Naive thymus-derived CD4-positive, alpha-beta T cell (primary cell): ENCODE results near the gene INPP5A. TPM values are rescaled to one million over a fixed set of nuclear protein-coding genes. Genes with fewer than 3 reads are reported as not detected.

ENCODE experiments used
- ATAC-seq: fragments of 150-1000 bp; cut with Tn5 transposase; 2 replicates; pipeline ENCODE4 v1.10.0; 2021; ENCODE audit warnings: mild to moderate bottlenecking, moderate library complexity
- CTCF ChIA-PET: fragments of 350-600 bp; sonication (Branson Sonifier 250); formaldehyde crosslinking; loops from one replicate; lab custom pipeline; 2021; ENCODE audit warnings: antibody characterized with exemption; lab: Charles Lee
- POLR2A ChIA-PET: fragments of 350-600 bp; sonication (Branson Sonifier 250); formaldehyde crosslinking; loops from one replicate; lab custom pipeline; 2021; ENCODE audit warnings: antibody characterized with exemption, inconsistent platforms; lab: Charles Lee
- DNase-seq, 9 donors: peaks; one replicate each; pipeline versions ENCODE4 v3.0.0 to v3.0.0-alpha.2; 2020 to 2022; ENCODE audit warnings: mixed read lengths in 1 of 9
- H3K27ac ChIP-seq: one replicate; pipeline ENCODE4 v1.7.0; 2013; ENCODE audit warnings: mild to moderate bottlenecking, low read depth, low read length, moderate library complexity
- H3K27me3 ChIP-seq, 2 donors: one replicate each; pipeline ENCODE4 v1.7.0; 2013; ENCODE audit warnings: low read length in 2 of 2, mild to moderate bottlenecking in 2 of 2, moderate library complexity in 2 of 2; ENCODE audit not compliant: control insufficient read depth in 2 of 2, insufficient read depth in 2 of 2
- H3K36me3 ChIP-seq, 3 experiments: 1 replicate in 2 of 3; 2 replicates in 1 of 3; pipeline ENCODE4 v1.7.0; 2013; ENCODE audit warnings: low read length in 3 of 3, mild to moderate bottlenecking in 3 of 3, moderate library complexity in 1 of 3; ENCODE audit not compliant: insufficient read depth in 3 of 3, control insufficient read depth in 2 of 3
- H3K4me1 ChIP-seq, 2 donors: one replicate each; pipeline ENCODE4 v1.7.0; 2013; ENCODE audit warnings: low read length in 2 of 2, mild to moderate bottlenecking in 2 of 2, moderate library complexity in 1 of 2; ENCODE audit not compliant: control insufficient read depth in 2 of 2, insufficient read depth in 2 of 2
- H3K4me3 ChIP-seq: 2 replicates; pipeline ENCODE4 v1.7.0; 2013; ENCODE audit warnings: mild to moderate bottlenecking, low read length
- H3K9me3 ChIP-seq, 3 experiments: 1 replicate in 2 of 3; 2 replicates in 1 of 3; pipeline ENCODE4 v1.7.0; 2013; ENCODE audit warnings: low read length in 3 of 3; ENCODE audit not compliant: control insufficient read depth in 2 of 3
- H3K27ac Mint-ChIP-seq, 9 donors: one replicate each; pipeline ENCODE4 v1.8.0; 2020 to 2022; ENCODE audit warnings: mixed read lengths in 9 of 9, mild to moderate bottlenecking in 8 of 9, moderate library complexity in 5 of 9, inconsistent platforms in 2 of 9
- H3K27me3 Mint-ChIP-seq, 5 donors: one replicate each; pipeline ENCODE4 v1.8.0; 2021 to 2022; ENCODE audit warnings: mixed read lengths in 5 of 5, mild to moderate bottlenecking in 1 of 5
- H3K36me3 Mint-ChIP-seq, 5 donors: one replicate each; pipeline ENCODE4 v1.8.0; 2020 to 2022; ENCODE audit warnings: mixed read lengths in 5 of 5, mild to moderate bottlenecking in 3 of 5, inconsistent platforms in 1 of 5
- H3K4me1 Mint-ChIP-seq, 7 donors: one replicate each; pipeline ENCODE4 v1.8.0; 2020 to 2022; ENCODE audit warnings: mixed read lengths in 7 of 7, mild to moderate bottlenecking in 3 of 7, inconsistent platforms in 1 of 7
- H3K4me3 Mint-ChIP-seq, 10 donors: one replicate each; pipeline ENCODE4 v1.8.0; 2020 to 2022; ENCODE audit warnings: mild to moderate bottlenecking in 10 of 10, mixed read lengths in 10 of 10, moderate library complexity in 6 of 10, inconsistent platforms in 2 of 10
- H3K9me3 Mint-ChIP-seq, 11 donors: one replicate each; pipeline ENCODE4 v1.8.0; 2020 to 2022; ENCODE audit warnings: mixed read lengths in 11 of 11, mild to moderate bottlenecking in 4 of 11, inconsistent platforms in 1 of 11, moderate library complexity in 1 of 11
- intact Hi-C, 2 donors: fragments of 100-400 bp; cut with micrococcal nuclease; formaldehyde crosslinking; loops; one replicate each; pipeline ENCODE4 v1.15.1; 2023
- polyA plus RNA-seq, 2 donors: library from polyadenylated mRNA; unstranded; fragments of 300-500 nt; fragmentation: Illumina TruSeq; gene quantifications; one replicate each; pipeline ENCODE4 v1.2.3, GENCODE V29; 2021
- total RNA-seq, 6 experiments: library from RNA in 5 of 6; stranded (reverse) in 5 of 6; gene quantifications; 1 replicate in 5 of 6; 2 replicates in 1 of 6; pipeline ENCODE4 v1.2.3 and lab custom pipeline; 2021 to 2026

INPP5A gene
- total and polyA plus RNA-seq, 7 experiments from 2014 or later, result 0.97 to 30.7 (median 25.0) TPM

DNA sequence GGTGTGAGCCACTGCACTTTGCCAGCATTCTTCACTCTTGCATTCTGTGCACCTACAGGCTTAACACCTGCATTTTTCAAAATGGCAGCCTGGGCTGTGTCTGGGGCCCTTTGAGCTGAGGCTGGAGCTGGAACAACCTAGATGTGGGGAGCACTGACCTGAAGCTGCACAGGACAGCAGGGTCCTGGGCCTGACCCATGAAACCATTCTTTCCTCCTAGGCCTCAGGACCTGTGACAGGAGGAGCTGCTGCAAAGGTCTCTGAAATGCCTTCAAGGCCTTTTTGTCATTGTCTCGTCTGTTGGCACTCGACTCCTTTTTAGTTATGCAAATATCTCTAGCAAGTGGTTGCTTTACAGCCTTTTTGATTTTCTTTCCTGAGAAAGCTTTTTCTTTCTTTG is 82.3 kb downstream of the INPP5A start:
- H3K27ac Mint-ChIP-seq, result peak overlapping the region in 1 of 9 donors; percentile 48
- H3K27me3 Mint-ChIP-seq, result peaks cover 0 to 13% (median 0%) of the 10 kb centered on the region in 5 donors
- peaks cover 10 to 50% (median 19%) of the 10 kb centered on the region in 11 donors for H3K9me3 Mint-ChIP-seq
- H3K27me3 ChIP-seq, result no peaks in the 10 kb centered on the region
- ChIA-PET POLR2A (no interaction called here), CTCF (no interaction called here)
- no peak overlapping the region for H3K27ac ChIP-seq
- H3K4me3 ChIP-seq, result no peak overlapping the region
- intact Hi-C loops, result no loop called here
- peaks cover 0 to 22% (median 4%) of the 10 kb centered on the region in 3 experiments for H3K9me3 ChIP-seq
- peaks cover 11 to 15% of the 10 kb centered on the region in 2 donors for H3K4me1 ChIP-seq
- H3K36me3 ChIP-seq, result peaks cover 0 to 14% (median 0%) of the 10 kb centered on the region in 3 experiments
- H3K4me3 Mint-ChIP-seq, result no peak overlapping the region
- ATAC-seq, result no peak
- peak in 1 of 9 donors; percentile 6 for DNase-seq
- peaks cover 23 to 49% (median 42%) of the 10 kb centered on the region in 5 donors for H3K36me3 Mint-ChIP-seq
- H3K4me1 Mint-ChIP-seq, result peaks cover 14 to 30% (median 23%) of the 10 kb centered on the region in 7 donors

GRCh38 chr10:132624061-132624846 is 86.7 kb downstream of the INPP5A start:
- ATAC-seq, result no peak
- Mint-ChIP-seq H3K4me1 (peaks cover 5 to 50% (median 39%) of the 10 kb centered on the region in 7 donors), H3K9me3 (peaks cover 4 to 25% (median 13%) of the 10 kb centered on the region in 11 donors), H3K36me3 (peaks cover 5 to 16% (median 14%) of the 10 kb centered on the region in 5 donors), H3K27me3 (peaks cover 0 to 7% (median 0%) of the 10 kb centered on the region in 5 donors), H3K27ac (peak overlapping the region in 1 of 9 donors; percentile 62), H3K4me3 (no peak overlapping the region)
- Histone ChIP-seq H3K4me3 (no peak overlapping the region), H3K27ac (no peak overlapping the region), H3K27me3 (no peaks in the 10 kb centered on the region), H3K36me3 (no peaks in the 10 kb centered on the region), H3K4me1 (peaks cover 0 to 7% of the 10 kb centered on the region in 2 donors), H3K9me3 (peaks cover 0 to 11% (median 4%) of the 10 kb centered on the region in 3 experiments)
- POLR2A ChIA-PET, result no interaction called here
- intact Hi-C loops, result no loop called here
- CTCF ChIA-PET, result interaction anchor here (0.7 kb wide), 1 partner anchor 92 kb away, joined by 4 read pairs; no protein-coding TSS in a partner anchor
- no peak for DNase-seq

- peaks cover 0 to 7% of the 10 kb centered on the region in 2 donors for H3K4me1 ChIP-seq
- Mint-ChIP-seq H3K36me3 (peaks cover 5 to 15% (median 12%) of the 10 kb centered on the region in 5 donors), H3K4me1 (peaks cover 11 to 57% (median 46%) of the 10 kb centered on the region in 7 donors), H3K9me3 (peaks cover 4 to 21% (median 13%) of the 10 kb centered on the region in 11 donors), H3K27me3 (peaks cover 0 to 7% (median 0%) of the 10 kb centered on the region in 5 donors), H3K4me3 (no peak overlapping the region), H3K27ac (peak overlapping the region in 3 of 9 donors; percentile 54)
- intact Hi-C loops, result no loop called here
- no peak overlapping the region for H3K27ac ChIP-seq
- H3K27me3 ChIP-seq, result no peaks in the 10 kb centered on the region
- ChIA-PET POLR2A (no interaction called here), CTCF (no interaction called here)
- ATAC-seq (no peak), DNase-seq (no peak)
- H3K4me3 ChIP-seq, result no peak overlapping the region
- peaks cover 0 to 4% (median 2%) of the 10 kb centered on the region in 3 experiments for H3K9me3 ChIP-seq
- H3K36me3 ChIP-seq, result no peaks in the 10 kb centered on the region
Measured at GRCh38 chr10:132624847-132625471, 87.4 kb downstream of the INPP5A start.

DNA sequence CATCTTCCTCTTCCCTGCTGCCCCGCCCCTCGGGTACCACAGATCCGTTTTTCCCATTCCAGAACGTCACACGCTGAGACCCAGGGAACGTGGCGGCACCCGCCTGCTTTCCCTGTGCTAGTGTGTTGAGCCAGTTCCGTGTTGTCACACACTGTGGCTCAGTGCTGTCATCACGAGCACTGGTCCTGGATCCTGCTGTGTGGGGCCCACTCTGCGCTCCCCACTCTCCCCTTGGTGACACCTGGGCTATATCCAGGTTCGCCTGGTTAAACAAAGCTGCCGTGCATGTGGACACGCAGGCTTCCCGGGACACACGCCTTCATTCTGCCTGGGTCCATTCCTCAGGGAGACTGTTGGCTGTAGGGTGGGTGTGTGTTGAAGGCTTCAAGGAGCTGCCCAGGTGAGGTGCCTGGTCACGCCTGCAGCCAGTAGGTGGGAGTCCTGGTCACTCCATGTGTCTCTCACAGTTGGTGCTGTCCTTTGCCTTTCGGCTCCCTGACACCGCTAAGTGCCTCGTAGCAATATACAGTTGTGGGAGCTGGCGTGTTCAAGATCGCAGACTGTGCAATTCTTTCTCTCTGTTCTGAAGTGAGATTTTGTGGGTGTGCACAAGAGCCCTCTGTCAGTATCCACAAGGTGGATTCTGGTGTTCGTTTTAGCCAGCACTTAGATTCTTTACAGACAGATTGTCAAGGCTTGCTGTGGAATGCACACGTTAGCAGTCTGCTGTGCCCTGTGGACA is 88.6 kb downstream of the INPP5A start:
- Mint-ChIP-seq H3K36me3 (peaks cover 0 to 7% (median 4%) of the 10 kb centered on the region in 5 donors), H3K27me3 (peaks cover 0 to 4% (median 0%) of the 10 kb centered on the region in 5 donors), H3K9me3 (peaks cover 2 to 9% (median 4%) of the 10 kb centered on the region in 11 donors), H3K4me3 (no peak overlapping the region), H3K27ac (peak overlapping the region in 3 of 9 donors; percentile 7 to 64 (median 41)), H3K4me1 (peaks cover 16 to 62% (median 49%) of the 10 kb centered on the region in 7 donors)
- ChIA-PET CTCF (no interaction called here), POLR2A (no interaction called here)
- DNase-seq (no peak), ATAC-seq (no peak)
- H3K27ac ChIP-seq, result no peak overlapping the region
- no peaks in the 10 kb centered on the region for H3K9me3 ChIP-seq
- no peaks in the 10 kb centered on the region for H3K36me3 ChIP-seq
- H3K4me1 ChIP-seq, result peaks cover 0 to 7% of the 10 kb centered on the region in 2 donors
- H3K27me3 ChIP-seq, result no peaks in the 10 kb centered on the region
- no peak overlapping the region for H3K4me3 ChIP-seq
- intact Hi-C loops, result no loop called here

DNA sequence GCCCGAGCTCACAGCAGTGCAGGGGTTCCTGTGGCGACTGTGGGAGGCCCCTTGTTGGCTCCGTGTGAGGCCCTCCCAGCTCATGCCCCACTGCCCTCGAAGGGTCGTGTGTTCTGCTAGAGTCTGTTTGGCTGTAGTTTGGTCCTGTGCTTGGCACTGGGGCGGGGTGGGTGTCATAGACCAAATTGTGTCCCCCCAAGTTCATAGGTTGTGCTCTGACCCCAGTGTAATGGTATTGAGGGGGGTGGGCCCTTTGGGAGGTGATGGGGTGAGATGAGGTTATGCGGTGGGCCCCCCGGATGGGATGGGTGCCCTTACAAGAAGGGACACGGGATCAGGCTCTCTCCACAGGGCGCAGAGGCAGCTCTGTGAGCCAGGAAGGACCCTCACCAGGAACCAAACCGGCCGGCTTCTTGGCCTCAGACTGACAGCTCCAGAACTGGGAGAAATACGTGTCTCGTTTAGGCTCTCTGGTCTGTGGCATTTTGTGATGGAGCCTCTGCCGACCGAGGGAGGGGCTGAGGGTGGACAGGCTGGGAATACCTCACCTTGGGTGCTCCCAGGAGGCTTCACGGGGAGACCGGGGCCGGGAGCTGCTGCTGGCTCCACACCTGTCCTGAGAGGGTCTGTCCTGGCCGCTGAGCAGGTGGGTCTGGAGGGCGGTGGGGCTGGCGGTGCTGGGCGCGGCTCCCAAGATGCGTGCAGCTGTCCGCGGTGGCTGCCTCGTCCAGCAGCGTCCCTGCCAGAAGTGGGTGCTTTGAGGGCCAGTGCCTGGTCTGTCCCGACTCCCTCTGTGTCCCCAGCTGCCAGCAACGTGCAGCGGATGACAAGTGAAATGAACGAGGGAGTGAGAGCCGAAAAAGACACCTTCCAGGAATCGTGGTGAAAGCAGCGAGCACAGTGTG is 89.4 kb downstream of the INPP5A start:
- Histone ChIP-seq H3K4me3 (no peak overlapping the region), H3K9me3 (no peaks in the 10 kb centered on the region), H3K4me1 (peaks cover 0 to 7% of the 10 kb centered on the region in 2 donors), H3K36me3 (no peaks in the 10 kb centered on the region), H3K27me3 (no peaks in the 10 kb centered on the region), H3K27ac (no peak overlapping the region)
- POLR2A ChIA-PET, result no interaction called here
- peaks cover 0 to under 1% (median 0%) of the 10 kb centered on the region in 11 donors for H3K9me3 Mint-ChIP-seq
- DNase-seq (no peak), ATAC-seq (no peak)
- H3K4me3 Mint-ChIP-seq, result peak overlapping the region in 4 of 10 donors; percentile 4 to 62 (median 28)
- peak overlapping the region in 4 of 9 donors; percentile 58 to 87 (median 73) for H3K27ac Mint-ChIP-seq
- H3K4me1 Mint-ChIP-seq, result peaks cover 16 to 62% (median 48%) of the 10 kb centered on the region in 7 donors
- no peaks in the 10 kb centered on the region for H3K27me3 Mint-ChIP-seq
- intact Hi-C loops, result no loop called here
- peaks cover 0 to 2% (median 0%) of the 10 kb centered on the region in 5 donors for H3K36me3 Mint-ChIP-seq
- CTCF ChIA-PET, result no interaction called here
